Left lung (tissue), 10 donors: ENCODE data around the gene SH2D7. TPM values are rescaled to one million over a fixed set of nuclear protein-coding genes. Genes with fewer than 3 reads are reported as not detected.

Experiments used
- ATAC-seq: fragments of 200-7000 bp; cut with Tn5 transposase; one replicate; pipeline ENCODE4 v1.9.1; 2020; ENCODE audit warnings: moderate library complexity
- DNase-seq, 4 donors: peaks; one replicate each; pipeline ENCODE4 v3.0.0-alpha.2; 2013 to 2020
- H3K27ac ChIP-seq, 2 donors: fragments of 200-600 bp; sonication (generic) in 1 of 2; one replicate each; pipeline versions ENCODE4 v1.5.0 to v1.8.0; 2020 to 2021
- H3K27me3 ChIP-seq, 2 donors: fragments of 200-600 bp; sonication (generic) in 1 of 2; one replicate each; pipeline versions ENCODE4 v1.5.0 to v1.8.0; 2020 to 2021
- H3K36me3 ChIP-seq, 2 donors: fragments of 200-600 bp; sonication (generic) in 1 of 2; one replicate each; pipeline versions ENCODE4 v1.5.0 to v1.8.0; 2020 to 2021
- H3K4me1 ChIP-seq, 2 donors: fragments of 200-600 bp; one replicate each; pipeline ENCODE4 v1.8.0; 2021
- H3K4me3 ChIP-seq, 2 donors: fragments of 200-600 bp; sonication (generic) in 1 of 2; one replicate each; pipeline versions ENCODE4 v1.5.0 to v1.8.0; 2020 to 2021; ENCODE audit warnings: mild to moderate bottlenecking in 1 of 2
- H3K9me3 ChIP-seq, 2 donors: fragments of 200-600 bp; sonication (generic) in 1 of 2; one replicate each; pipeline versions ENCODE4 v1.5.0 to v1.8.0; 2020 to 2021
- CTCF ChIP-seq, 2 donors: fragments of 200-600 bp; sonication (generic) in 1 of 2; IDR thresholded peaks; one replicate each; pipeline versions ENCODE4 v1.5.0 to v1.8.0; 2021; ENCODE audit warnings: antibody characterized with exemption in 2 of 2
- intact Hi-C, 2 donors: fragments of 100-400 bp; cut with DNase I; formaldehyde crosslinking; loops; one replicate each; pipeline versions ENCODE4 v1.11.2 to v1.14.2; 2022
- polyA plus RNA-seq, 6 donors: library from polyadenylated mRNA; unstranded; fragments of 120-200 nt; gene quantifications; one replicate each; pipeline ENCODE4 v1.2.1, GENCODE V29; 2013; ENCODE audit not compliant: insufficient read length in 6 of 6
- total RNA-seq, 2 donors: library from RNA; stranded (reverse); fragmentation: NEBNext Ultra II Directional; extraction: Animal tissue kit (Norgen Biotek cat#: 25700); gene quantifications; one replicate each; pipeline ENCODE4 v1.2.1, GENCODE V29; 2021
- donor health status: DM: no; HTN: yes; CAD: no.
- donor health status: DM: no; HTN: no; CAD: no.

The SH2D7 gene
- total and polyA plus RNA-seq, 8 donors = 0.27 to 0.69 (median 0.55) TPM; not detected in 2

GRCh38 chr15:78112551-78112950, 20.2 kb downstream of the SH2D7 start:
- H3K4me3 ChIP-seq = no peak overlapping the region
- ATAC-seq = no peak
- no peaks in the 10 kb centered on the region for H3K9me3 ChIP-seq
- no peak for TF ChIP-seq CTCF (IDR thresholded peaks at IDR 0.05)
- H3K27ac ChIP-seq = no peak overlapping the region
- no peak for DNase-seq
- H3K4me1 ChIP-seq = peaks cover 0 to 6% of the 10 kb centered on the region in 2 donors
- intact Hi-C loops = loop anchor here (5.0 kb wide), 3 partner anchors 85 to 130 kb away; no protein-coding TSS in a partner anchor
- no peaks in the 10 kb centered on the region for H3K27me3 ChIP-seq
- H3K36me3 ChIP-seq = no peaks in the 10 kb centered on the region

GRCh38 chr15:78120523-78120922, 28.2 kb downstream of the SH2D7 start:
- H3K27ac ChIP-seq = no peak overlapping the region
- intact Hi-C loops = no loop called here
- no peaks in the 10 kb centered on the region for H3K4me1 ChIP-seq
- H3K4me3 ChIP-seq = no peak overlapping the region
- H3K9me3 ChIP-seq = no peaks in the 10 kb centered on the region
- no peak for TF ChIP-seq CTCF (IDR thresholded peaks at IDR 0.05)
- no peak for DNase-seq
- H3K36me3 ChIP-seq = no peaks in the 10 kb centered on the region
- no peak for ATAC-seq
- H3K27me3 ChIP-seq = no peaks in the 10 kb centered on the region

GRCh38 chr15:78125267-78125666, 32.9 kb downstream of the SH2D7 start:
- Histone ChIP-seq H3K27ac (no peak overlapping the region), H3K4me3 (no peak overlapping the region), H3K4me1 (no peaks in the 10 kb centered on the region), H3K27me3 (peaks cover 0 to under 1% of the 10 kb centered on the region in 2 donors), H3K36me3 (no peaks in the 10 kb centered on the region), H3K9me3 (no peaks in the 10 kb centered on the region)
- ATAC-seq (no peak), DNase-seq (no peak)
- intact Hi-C loops = no loop called here
- TF ChIP-seq CTCF (IDR thresholded peaks at IDR 0.05) = no peak

GRCh38 chr15:78127882-78128281, 35.5 kb downstream of the SH2D7 start:
- peaks cover 7 to 16% of the 10 kb centered on the region in 2 donors for H3K4me1 ChIP-seq
- H3K9me3 ChIP-seq = no peaks in the 10 kb centered on the region
- intact Hi-C loops = no loop called here
- no peak overlapping the region for H3K4me3 ChIP-seq
- ATAC-seq = no peak
- no peak for DNase-seq
- TF ChIP-seq CTCF (IDR thresholded peaks at IDR 0.05) = no peak
- H3K27ac ChIP-seq = no peak overlapping the region
- H3K36me3 ChIP-seq = no peaks in the 10 kb centered on the region
- H3K27me3 ChIP-seq = peaks cover 0 to 9% of the 10 kb centered on the region in 2 donors

GRCh38 chr15:78129077-78129750, 36.9 kb downstream of the SH2D7 start:
- no peak overlapping the region for H3K4me3 ChIP-seq
- DNase-seq (peak in 1 of 4 donors; percentile 24), ATAC-seq (no peak)
- H3K9me3 ChIP-seq = no peaks in the 10 kb centered on the region
- TF ChIP-seq CTCF (IDR thresholded peaks at IDR 0.05) = no peak
- intact Hi-C loops = no loop called here
- H3K4me1 ChIP-seq = peaks cover 7 to 22% of the 10 kb centered on the region in 2 donors
- H3K27ac ChIP-seq = no peak overlapping the region
- H3K27me3 ChIP-seq = peaks cover 0 to 9% of the 10 kb centered on the region in 2 donors
- no peaks in the 10 kb centered on the region for H3K36me3 ChIP-seq
